Trophoblast cell (in vitro differentiated cells and primary cell): ENCODE measurements around the gene C17orf78.

Experiments
- DNase-seq, 2 donors: peaks; one replicate each; pipeline ENCODE4 v3.0.0-alpha.2; 2016
- H2AFZ ChIP-seq: 2 replicates; pipeline ENCODE4 v1.6.1; 2013; ENCODE audit warnings: low read length, moderate library complexity, mild to moderate bottlenecking; ENCODE audit not compliant: insufficient read depth, poor library complexity
- H2AK5ac ChIP-seq: 2 replicates; pipeline ENCODE4 v1.6.1; 2013; ENCODE audit warnings: mild to moderate bottlenecking, low read length
- H2BK120ac ChIP-seq: 2 replicates; pipeline ENCODE4 v1.6.1; 2013; ENCODE audit warnings: low read length, mild to moderate bottlenecking, moderate library complexity; ENCODE audit not compliant: insufficient read depth, poor library complexity
- H2BK12ac ChIP-seq: 2 replicates; pipeline ENCODE4 v1.6.1; 2013; ENCODE audit warnings: mild to moderate bottlenecking, low read length, moderate library complexity
- H2BK5ac ChIP-seq: 2 replicates; pipeline ENCODE4 v1.6.1; 2013; ENCODE audit warnings: low read length, low read depth, moderate library complexity, mild to moderate bottlenecking; ENCODE audit not compliant: poor library complexity
- H3K14ac ChIP-seq: 2 replicates; pipeline ENCODE4 v1.6.1; 2013; ENCODE audit warnings: mild to moderate bottlenecking, low read length
- H3K18ac ChIP-seq: 2 replicates; pipeline ENCODE4 v1.6.1; 2013; ENCODE audit warnings: mild to moderate bottlenecking, low read length
- H3K23ac ChIP-seq: 2 replicates; pipeline ENCODE4 v1.6.1; 2013; ENCODE audit warnings: low read length
- H3K27ac ChIP-seq: 2 replicates; pipeline ENCODE4 v1.5.1; 2013; ENCODE audit warnings: low read depth, mild to moderate bottlenecking, inconsistent platforms, low read length, moderate library complexity
- H3K27me3 ChIP-seq: 2 replicates; pipeline ENCODE4 v1.6.1; 2013; ENCODE audit warnings: inconsistent platforms, mild to moderate bottlenecking, low read length, moderate library complexity; ENCODE audit not compliant: insufficient read depth
- H3K36me3 ChIP-seq, 2 experiments: 1 replicate in 1 of 2; 2 replicates in 1 of 2; pipeline ENCODE4 v1.6.1; 2013; ENCODE audit warnings: low read length in 2 of 2, mild to moderate bottlenecking in 2 of 2, moderate library complexity in 1 of 2; ENCODE audit not compliant: insufficient read depth in 2 of 2, control insufficient read depth in 1 of 2
- H3K4ac ChIP-seq: 2 replicates; pipeline ENCODE4 v1.6.1; 2013; ENCODE audit warnings: low read depth, mild to moderate bottlenecking, low read length, moderate library complexity
- H3K4me1 ChIP-seq, 2 experiments: 1 replicate in 1 of 2; 2 replicates in 1 of 2; pipeline ENCODE4 v1.6.1; 2013; ENCODE audit warnings: low read length in 2 of 2, mild to moderate bottlenecking in 2 of 2, moderate library complexity in 1 of 2; ENCODE audit not compliant: insufficient read depth in 2 of 2, control insufficient read depth in 1 of 2
- H3K4me2 ChIP-seq: 2 replicates; pipeline ENCODE4 v1.6.1; 2013; ENCODE audit warnings: inconsistent platforms, mild to moderate bottlenecking, low read length, moderate library complexity
- H3K4me3 ChIP-seq: 2 replicates; pipeline ENCODE4 v1.5.1; 2013; ENCODE audit warnings: mild to moderate bottlenecking, low read depth, low read length, inconsistent platforms
- H3K79me1 ChIP-seq: one replicate; pipeline ENCODE4 v1.6.1; 2013; ENCODE audit warnings: low read length
- H3K79me2 ChIP-seq: 2 replicates; pipeline ENCODE4 v1.6.1; 2013; ENCODE audit warnings: low read length, mild to moderate bottlenecking; ENCODE audit not compliant: control insufficient read depth, insufficient read depth, poor library complexity
- H3K9ac ChIP-seq: 2 replicates; pipeline ENCODE4 v1.6.1; 2013; ENCODE audit warnings: mild to moderate bottlenecking, low read length
- H3K9me3 ChIP-seq: 2 replicates; pipeline ENCODE4 v1.6.1; 2013; ENCODE audit warnings: low read depth, mild to moderate bottlenecking, control low read depth, inconsistent platforms, low read length; ENCODE audit not compliant: insufficient read depth
- H4K12ac ChIP-seq: 2 replicates; pipeline ENCODE4 v1.6.1; 2013; ENCODE audit warnings: low read depth, mild to moderate bottlenecking, low read length, moderate library complexity
- H4K8ac ChIP-seq: 2 replicates; pipeline ENCODE4 v1.6.1; 2013; ENCODE audit warnings: low read depth, mild to moderate bottlenecking, low read length, moderate library complexity
- H4K91ac ChIP-seq: one replicate; pipeline ENCODE4 v1.6.1; 2013; ENCODE audit warnings: low read depth, mild to moderate bottlenecking, low read length, moderate library complexity
- WGBS: extraction: QIAGEN DNeasy Blood & Tissue Kit; methylation state at CpG from one replicate; pipeline ENCODE4 v1.1.7; 2013; ENCODE audit warnings: missing lambda C conversion rate; ENCODE audit not compliant: insufficient read length, insufficient coverage; ENCODE audit errors: extremely low coverage; 5-methylcytosine and 5-hydroxymethylcytosine counted together

The C17orf78 gene

GRCh38 chr17:37425268-37425667 lies 49.5 kb downstream of the C17orf78 start:
- H3K4ac ChIP-seq = no peak overlapping the region
- no peak overlapping the region for H3K4me3 ChIP-seq
- H3K23ac ChIP-seq = no peak overlapping the region
- no peaks in the 10 kb centered on the region for H3K79me1 ChIP-seq
- no peak for DNase-seq
- no peak overlapping the region for H2AFZ ChIP-seq
- no peak overlapping the region for H2BK5ac ChIP-seq
- no peaks in the 10 kb centered on the region for H3K4me1 ChIP-seq
- H3K27ac ChIP-seq = no peak overlapping the region
- H4K12ac ChIP-seq = no peak overlapping the region
- H3K36me3 ChIP-seq = peaks cover 22 to 25% of the 10 kb centered on the region in 2 experiments
- no peak overlapping the region for H3K4me2 ChIP-seq
- no CpG with 5 or more reads among the region's 1 CpG for WGBS
- H3K79me2 ChIP-seq = no peaks in the 10 kb centered on the region
- H4K91ac ChIP-seq = no peak overlapping the region
- H3K18ac ChIP-seq = no peak overlapping the region
- no peaks in the 10 kb centered on the region for H3K9me3 ChIP-seq
- no peak overlapping the region for H2BK12ac ChIP-seq
- H2AK5ac ChIP-seq = no peak overlapping the region
- no peaks in the 10 kb centered on the region for H3K27me3 ChIP-seq
- no peak overlapping the region for H3K9ac ChIP-seq
- no peak overlapping the region for H2BK120ac ChIP-seq
- H4K8ac ChIP-seq = no peak overlapping the region
- no peak overlapping the region for H3K14ac ChIP-seq

GRCh38 chr17:37429039-37429438 lies 53.3 kb downstream of the C17orf78 start:
- Histone ChIP-seq H3K4ac (no peak overlapping the region), H4K8ac (no peak overlapping the region), H2BK120ac (no peak overlapping the region), H4K91ac (no peak overlapping the region), H3K4me2 (no peak overlapping the region), H3K18ac (no peak overlapping the region), H3K4me3 (no peak overlapping the region), H3K14ac (no peak overlapping the region), H3K27ac (no peak overlapping the region), H3K27me3 (no peaks in the 10 kb centered on the region), H3K36me3 (peaks cover 18 to 24% of the 10 kb centered on the region in 2 experiments), H3K79me2 (no peaks in the 10 kb centered on the region), H3K9me3 (no peaks in the 10 kb centered on the region), H2BK12ac (no peak overlapping the region), H3K79me1 (no peaks in the 10 kb centered on the region), H2AK5ac (no peak overlapping the region), H3K23ac (no peak overlapping the region), H3K9ac (no peak overlapping the region), H4K12ac (no peak overlapping the region), H2BK5ac (no peak overlapping the region), H3K4me1 (no peaks in the 10 kb centered on the region), H2AFZ (no peak overlapping the region)
- no peak for DNase-seq
- no CpG with 5 or more reads among the region's 3 CpGs for WGBS

- H3K4me3 ChIP-seq = no peak overlapping the region
- no peaks in the 10 kb centered on the region for H3K27me3 ChIP-seq
- H3K18ac ChIP-seq = no peak overlapping the region
- no CpG with 5 or more reads among the region's 1 CpG for WGBS
- H2BK12ac ChIP-seq = no peak overlapping the region
- no peak for DNase-seq
- H2AK5ac ChIP-seq = no peak overlapping the region
- no peak overlapping the region for H3K14ac ChIP-seq
- no peak overlapping the region for H3K27ac ChIP-seq
- H4K91ac ChIP-seq = no peak overlapping the region
- no peak overlapping the region for H4K12ac ChIP-seq
- H3K9me3 ChIP-seq = no peaks in the 10 kb centered on the region
- no peaks in the 10 kb centered on the region for H3K4me1 ChIP-seq
- no peak overlapping the region for H3K4ac ChIP-seq
- no peak overlapping the region for H3K9ac ChIP-seq
- H3K4me2 ChIP-seq = no peak overlapping the region
- no peak overlapping the region for H2BK5ac ChIP-seq
- no peaks in the 10 kb centered on the region for H3K79me2 ChIP-seq
- H2BK120ac ChIP-seq = no peak overlapping the region
- peaks cover 15 to 20% of the 10 kb centered on the region in 2 experiments for H3K36me3 ChIP-seq
- H3K23ac ChIP-seq = no peak overlapping the region
- H2AFZ ChIP-seq = no peak overlapping the region
- no peak overlapping the region for H4K8ac ChIP-seq
- H3K79me1 ChIP-seq = no peaks in the 10 kb centered on the region
Observed at GRCh38 chr17:37429453-37429852, 53.7 kb downstream of the C17orf78 start.

- Histone ChIP-seq H4K91ac (no peak overlapping the region), H3K27ac (no peak overlapping the region), H2AK5ac (no peak overlapping the region), H3K4me3 (no peak overlapping the region), H4K8ac (no peak overlapping the region), H3K18ac (no peak overlapping the region), H3K27me3 (no peaks in the 10 kb centered on the region), H3K4ac (no peak overlapping the region), H3K23ac (no peak overlapping the region), H3K4me2 (no peak overlapping the region), H3K79me1 (no peaks in the 10 kb centered on the region), H2BK5ac (no peak overlapping the region), H3K9ac (no peak overlapping the region), H2BK120ac (no peak overlapping the region), H4K12ac (no peak overlapping the region), H2BK12ac (no peak overlapping the region), H3K36me3 (peaks cover 10 to 14% of the 10 kb centered on the region in 2 experiments), H3K9me3 (no peaks in the 10 kb centered on the region), H3K79me2 (no peaks in the 10 kb centered on the region), H3K14ac (no peak overlapping the region), H2AFZ (no peak overlapping the region), H3K4me1 (no peaks in the 10 kb centered on the region)
- 100% methylated on average over 1 of the region's 1 CpG for WGBS
- no peak for DNase-seq
Observed at GRCh38 chr17:37430051-37430627, 54.4 kb downstream of the C17orf78 start.
